CD4-positive, alpha-beta memory T cell (primary cell): ENCODE results near the gene LIPC. TPM values are rescaled to one million over a fixed set of nuclear protein-coding genes. Genes with fewer than 3 reads are reported as not detected.

ENCODE experiments used
- CTCF ChIA-PET: fragments of 350-600 bp; sonication (Branson Sonifier 250); formaldehyde crosslinking; loops from one replicate; lab custom pipeline; 2021; ENCODE audit warnings: inconsistent platforms; ENCODE audit not compliant: partially characterized antibody; lab: Charles Lee
- POLR2A ChIA-PET: fragments of 350-600 bp; sonication (Branson Sonifier 250); formaldehyde crosslinking; loops from one replicate; lab custom pipeline; 2021; ENCODE audit not compliant: partially characterized antibody; lab: Charles Lee
- DNase-seq, 5 donors: peaks; one replicate each; pipeline versions ENCODE4 v3.0.0 to v3.0.0-alpha.2; 2020 to 2022; ENCODE audit warnings: mixed read lengths in 1 of 5
- H3K27ac ChIP-seq: one replicate; pipeline ENCODE4 v1.7.0; 2013; ENCODE audit warnings: low read depth, low read length
- H3K27me3 ChIP-seq: 2 replicates; pipeline ENCODE4 v1.7.0; 2013; ENCODE audit warnings: mild to moderate bottlenecking, low read length, moderate library complexity; ENCODE audit not compliant: insufficient read depth
- H3K36me3 ChIP-seq: 2 replicates; pipeline ENCODE4 v1.7.0; 2013; ENCODE audit warnings: mild to moderate bottlenecking, low read length, moderate library complexity; ENCODE audit not compliant: insufficient read depth
- H3K4me1 ChIP-seq: 2 replicates; pipeline ENCODE4 v1.7.0; 2013; ENCODE audit warnings: mild to moderate bottlenecking, low read length, moderate library complexity; ENCODE audit not compliant: insufficient read depth
- H3K4me3 ChIP-seq, 2 donors: one replicate each; pipeline ENCODE4 v1.7.0; 2013; ENCODE audit warnings: low read length in 2 of 2, mild to moderate bottlenecking in 1 of 2
- H3K9me3 ChIP-seq, 2 donors: one replicate each; pipeline ENCODE4 v1.7.0; 2013; ENCODE audit warnings: low read length in 2 of 2, control low read depth in 1 of 2; ENCODE audit not compliant: control insufficient read depth in 1 of 2
- H3K27ac Mint-ChIP-seq, 7 donors: one replicate each; pipeline ENCODE4 v1.8.0; 2020 to 2021; ENCODE audit warnings: mixed read lengths in 7 of 7, mild to moderate bottlenecking in 6 of 7, inconsistent platforms in 3 of 7, moderate library complexity in 3 of 7
- H3K27me3 Mint-ChIP-seq, 2 donors: one replicate each; pipeline ENCODE4 v1.8.0; 2020 to 2021; ENCODE audit warnings: mixed read lengths in 2 of 2
- H3K36me3 Mint-ChIP-seq, 2 donors: one replicate each; pipeline ENCODE4 v1.8.0; 2020 to 2021; ENCODE audit warnings: mixed read lengths in 2 of 2, inconsistent platforms in 1 of 2, mild to moderate bottlenecking in 1 of 2
- H3K4me1 Mint-ChIP-seq, 4 donors: one replicate each; pipeline ENCODE4 v1.8.0; 2020 to 2021; ENCODE audit warnings: mixed read lengths in 4 of 4, mild to moderate bottlenecking in 1 of 4
- H3K4me3 Mint-ChIP-seq, 8 donors: one replicate each; pipeline ENCODE4 v1.8.0; 2020 to 2021; ENCODE audit warnings: mixed read lengths in 8 of 8, mild to moderate bottlenecking in 7 of 8, moderate library complexity in 6 of 8, inconsistent platforms in 3 of 8
- H3K9me3 Mint-ChIP-seq, 8 donors: one replicate each; pipeline ENCODE4 v1.8.0; 2020 to 2021; ENCODE audit warnings: mixed read lengths in 8 of 8, mild to moderate bottlenecking in 5 of 8, inconsistent platforms in 3 of 8, moderate library complexity in 1 of 8
- intact Hi-C: fragments of 100-400 bp; cut with micrococcal nuclease; formaldehyde crosslinking; loops from one replicate; pipeline ENCODE4 v1.15.1; 2023
- polyA plus RNA-seq, 2 donors: library from polyadenylated mRNA; unstranded; fragments of 300-500 nt; fragmentation: Illumina TruSeq; gene quantifications; one replicate each; pipeline ENCODE4 v1.2.3, GENCODE V29; 2021
- total RNA-seq, 2 experiments: library from RNA; stranded (reverse); gene quantifications; one replicate each; pipeline ENCODE4 v1.2.3, GENCODE V29; 2021

LIPC gene
- total and polyA plus RNA-seq, 4 experiments from 2014 or later = 0.25 to 2.4 (median 0.41) TPM; not detected in 1

DNA sequence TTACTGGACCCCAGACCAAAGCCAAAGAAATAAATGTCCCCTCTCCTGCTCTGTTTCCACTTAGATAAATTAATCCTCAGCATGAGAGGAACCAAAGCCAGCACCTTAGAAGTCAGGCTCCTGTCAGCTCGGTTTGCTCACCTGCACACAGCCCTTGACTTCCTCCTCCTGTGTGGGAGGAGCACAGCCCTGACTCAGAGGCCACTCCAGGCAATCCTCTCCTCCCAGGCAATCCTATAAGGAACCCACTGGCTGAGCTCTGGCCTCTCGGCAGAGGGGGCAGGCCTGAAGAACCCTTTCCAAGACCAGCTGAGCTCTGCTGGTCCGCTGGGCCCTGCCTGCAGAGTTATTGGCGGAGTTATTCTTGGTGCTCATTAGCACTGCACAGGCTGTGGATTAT is 30.8 kb downstream of the LIPC start:
- Histone ChIP-seq H3K4me1 (peaks cover 22% of the 10 kb centered on the region), H3K4me3 (no peak overlapping the region), H3K9me3 (no peaks in the 10 kb centered on the region), H3K27ac (no peak overlapping the region), H3K27me3 (no peaks in the 10 kb centered on the region), H3K36me3 (no peaks in the 10 kb centered on the region)
- ChIA-PET POLR2A (no interaction called here), CTCF (no interaction called here)
- H3K27ac Mint-ChIP-seq = peak overlapping the region in 1 of 7 donors; percentile 19
- H3K4me3 Mint-ChIP-seq = peak overlapping the region in 1 of 8 donors; percentile 13
- no peaks in the 10 kb centered on the region for H3K9me3 Mint-ChIP-seq
- H3K36me3 Mint-ChIP-seq = no peaks in the 10 kb centered on the region
- no peak for DNase-seq
- H3K27me3 Mint-ChIP-seq = peaks cover 1 to 2% of the 10 kb centered on the region in 2 donors
- intact Hi-C loops = no loop called here
- H3K4me1 Mint-ChIP-seq = peaks cover 22 to 33% (median 24%) of the 10 kb centered on the region in 4 donors

DNA sequence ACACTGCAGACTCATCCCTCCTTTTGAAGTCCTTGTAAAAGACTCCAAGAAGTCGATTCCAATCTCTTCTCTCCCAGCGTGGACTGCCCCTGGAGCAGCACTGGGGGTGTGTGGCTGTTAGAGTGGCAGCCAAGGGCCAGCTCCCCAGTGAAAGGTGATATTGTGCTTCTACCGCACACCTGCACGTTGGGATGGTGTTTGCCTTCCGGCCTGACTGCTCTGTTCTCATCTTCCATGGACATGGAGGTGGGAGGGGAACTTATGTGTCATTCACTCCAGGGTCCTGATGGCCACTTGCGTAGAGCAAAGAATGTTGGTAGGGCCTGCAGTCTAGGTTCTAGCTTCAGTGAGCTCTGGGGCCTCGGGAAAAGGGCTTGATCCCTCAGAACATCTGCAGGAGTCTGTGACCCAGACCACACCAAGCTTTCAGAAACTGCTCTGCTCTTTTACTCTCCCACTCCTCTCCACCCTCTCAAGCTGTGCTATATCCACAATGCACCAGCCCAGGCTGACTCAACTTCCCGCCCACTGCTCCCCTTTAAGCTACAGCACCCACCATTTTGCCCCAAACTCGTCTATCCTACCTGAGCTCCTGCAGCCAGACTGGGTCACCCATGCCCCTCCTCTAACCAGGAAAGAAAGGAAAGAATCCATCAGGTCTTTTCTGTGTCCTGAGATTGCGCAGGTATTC is 31.3 kb downstream of the LIPC start:
- no peaks in the 10 kb centered on the region for H3K36me3 Mint-ChIP-seq
- H3K27ac ChIP-seq = no peak overlapping the region
- no peaks in the 10 kb centered on the region for H3K36me3 ChIP-seq
- H3K4me3 ChIP-seq = no peak overlapping the region
- no peak overlapping the region for H3K4me3 Mint-ChIP-seq
- H3K4me1 Mint-ChIP-seq = peaks cover 16 to 27% (median 19%) of the 10 kb centered on the region in 4 donors
- H3K27me3 Mint-ChIP-seq = peaks cover 0 to 2% of the 10 kb centered on the region in 2 donors
- peaks cover 17% of the 10 kb centered on the region for H3K4me1 ChIP-seq
- H3K27ac Mint-ChIP-seq = no peak overlapping the region
- ChIA-PET CTCF (no interaction called here), POLR2A (no interaction called here)
- DNase-seq = no peak
- intact Hi-C loops = no loop called here
- no peaks in the 10 kb centered on the region for H3K9me3 ChIP-seq
- H3K27me3 ChIP-seq = no peaks in the 10 kb centered on the region
- H3K9me3 Mint-ChIP-seq = no peaks in the 10 kb centered on the region

DNA sequence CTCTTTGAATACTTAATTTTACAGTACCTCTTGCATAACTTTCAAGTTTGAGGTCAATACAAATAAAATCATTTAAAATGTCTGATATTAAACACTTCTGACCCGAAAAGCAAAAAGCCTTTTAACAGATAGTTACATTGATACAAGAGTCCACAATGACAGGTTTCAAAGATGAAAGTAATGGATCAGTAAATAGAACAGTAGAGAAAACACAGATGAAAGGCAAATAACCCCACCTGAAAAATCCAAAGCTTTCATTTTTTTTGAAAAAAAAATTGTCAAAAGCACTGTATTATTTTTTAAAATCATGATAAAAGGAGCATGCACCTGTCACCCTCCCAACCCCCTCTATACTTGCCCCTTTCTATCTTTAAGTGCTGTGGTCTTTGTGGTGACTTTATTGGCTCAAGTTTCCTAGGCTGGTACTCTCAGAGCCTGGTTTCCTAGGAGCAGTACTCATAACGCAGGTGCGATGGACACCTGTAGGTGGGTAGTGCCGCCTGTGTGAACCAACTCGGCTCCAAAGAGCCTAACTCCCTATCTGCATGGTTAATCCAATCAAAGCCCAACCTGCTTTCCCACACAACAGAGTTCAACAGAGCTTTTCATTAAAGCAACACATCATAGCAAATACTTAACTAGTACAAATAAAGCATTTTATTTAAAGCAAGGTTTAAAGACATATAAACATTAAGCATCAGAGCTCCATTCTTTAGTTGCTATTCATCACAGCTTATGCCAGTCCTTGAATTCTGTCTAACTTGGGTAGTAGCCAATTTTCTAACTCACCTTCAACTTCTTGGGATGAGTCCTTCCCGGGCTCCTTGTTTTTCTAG is 32.2 kb downstream of the LIPC start:
- Mint-ChIP-seq H3K27ac (peak overlapping the region in 1 of 7 donors; percentile 19), H3K4me1 (peaks cover 9 to 18% (median 11%) of the 10 kb centered on the region in 4 donors), H3K36me3 (no peaks in the 10 kb centered on the region), H3K9me3 (no peaks in the 10 kb centered on the region), H3K4me3 (no peak overlapping the region), H3K27me3 (peaks cover 0 to 2% of the 10 kb centered on the region in 2 donors)
- no peak overlapping the region for H3K27ac ChIP-seq
- no peaks in the 10 kb centered on the region for H3K27me3 ChIP-seq
- ChIA-PET POLR2A (no interaction called here), CTCF (no interaction called here)
- no peaks in the 10 kb centered on the region for H3K36me3 ChIP-seq
- no peaks in the 10 kb centered on the region for H3K9me3 ChIP-seq
- no peak for DNase-seq
- peaks cover 7% of the 10 kb centered on the region for H3K4me1 ChIP-seq
- no peak overlapping the region for H3K4me3 ChIP-seq
- intact Hi-C loops = no loop called here

DNA sequence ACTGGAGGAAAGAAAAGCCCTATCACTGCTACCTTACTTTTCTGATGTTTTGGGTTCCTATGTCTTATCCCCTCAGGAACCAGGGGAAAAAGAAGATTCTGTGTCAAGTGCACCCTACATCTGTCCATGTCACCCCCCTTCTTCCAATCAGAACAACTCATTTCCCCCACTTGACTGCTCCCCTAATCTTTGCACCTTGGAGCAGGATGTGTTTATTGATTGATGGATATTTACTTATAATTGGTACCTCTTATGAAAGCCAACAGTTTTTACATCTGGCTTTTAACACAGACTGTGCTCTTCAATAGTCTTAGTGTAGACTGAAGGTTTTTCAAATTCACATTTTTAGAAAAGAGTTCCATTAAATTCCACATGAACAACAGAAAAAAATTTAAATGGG is 33.3 kb downstream of the LIPC start:
- Histone ChIP-seq H3K4me3 (no peak overlapping the region), H3K9me3 (no peaks in the 10 kb centered on the region), H3K4me1 (no peaks in the 10 kb centered on the region), H3K27ac (no peak overlapping the region), H3K36me3 (no peaks in the 10 kb centered on the region), H3K27me3 (no peaks in the 10 kb centered on the region)
- Mint-ChIP-seq H3K27ac (no peak overlapping the region), H3K4me1 (peaks cover 6 to 12% (median 9%) of the 10 kb centered on the region in 4 donors), H3K36me3 (no peaks in the 10 kb centered on the region), H3K9me3 (no peaks in the 10 kb centered on the region), H3K4me3 (no peak overlapping the region), H3K27me3 (peaks cover 0 to 2% of the 10 kb centered on the region in 2 donors)
- no peak for DNase-seq
- CTCF ChIA-PET = no interaction called here
- intact Hi-C loops = no loop called here
- POLR2A ChIA-PET = no interaction called here

DNA sequence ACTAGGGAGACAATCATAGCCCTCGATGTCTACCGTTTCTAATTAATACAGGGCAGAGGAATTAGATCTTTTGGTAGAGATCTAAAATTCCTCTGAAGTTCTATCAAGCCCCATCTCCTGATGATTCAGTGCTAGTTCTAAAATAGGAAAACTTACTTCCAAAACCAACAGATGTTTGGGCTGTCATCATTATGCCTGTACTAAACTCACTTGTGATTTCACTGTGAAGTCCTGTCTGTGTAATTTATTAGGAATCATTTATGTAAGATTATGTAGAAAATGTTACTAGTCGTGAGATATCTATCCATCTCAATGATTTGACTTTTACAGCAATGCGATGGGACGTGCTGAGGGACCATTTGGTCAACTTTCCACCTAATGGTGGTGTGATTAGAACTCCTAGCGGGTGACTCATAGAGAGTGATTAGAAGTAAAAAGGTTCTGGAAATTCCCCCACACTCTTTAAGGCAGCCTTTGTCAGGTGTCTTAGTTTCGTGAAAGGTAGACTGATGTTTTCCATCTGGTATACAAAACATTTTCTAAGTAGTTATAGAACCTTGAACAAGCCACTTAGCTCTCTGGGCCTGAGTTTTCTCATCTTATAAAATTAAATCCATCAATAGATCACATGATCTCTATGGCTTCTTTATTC is 34.2 kb downstream of the LIPC start:
- H3K4me3 Mint-ChIP-seq = no peak overlapping the region
- peaks cover 0 to 2% of the 10 kb centered on the region in 2 donors for H3K27me3 Mint-ChIP-seq
- no peaks in the 10 kb centered on the region for H3K9me3 ChIP-seq
- no peaks in the 10 kb centered on the region for H3K4me1 ChIP-seq
- H3K27ac Mint-ChIP-seq = no peak overlapping the region
- no peaks in the 10 kb centered on the region for H3K36me3 Mint-ChIP-seq
- H3K27ac ChIP-seq = no peak overlapping the region
- no peaks in the 10 kb centered on the region for H3K36me3 ChIP-seq
- H3K4me3 ChIP-seq = no peak overlapping the region
- DNase-seq = no peak
- POLR2A ChIA-PET = no interaction called here
- intact Hi-C loops = no loop called here
- CTCF ChIA-PET = no interaction called here
- no peaks in the 10 kb centered on the region for H3K27me3 ChIP-seq
- H3K9me3 Mint-ChIP-seq = no peaks in the 10 kb centered on the region
- peaks cover 6 to 13% (median 11%) of the 10 kb centered on the region in 4 donors for H3K4me1 Mint-ChIP-seq

DNA sequence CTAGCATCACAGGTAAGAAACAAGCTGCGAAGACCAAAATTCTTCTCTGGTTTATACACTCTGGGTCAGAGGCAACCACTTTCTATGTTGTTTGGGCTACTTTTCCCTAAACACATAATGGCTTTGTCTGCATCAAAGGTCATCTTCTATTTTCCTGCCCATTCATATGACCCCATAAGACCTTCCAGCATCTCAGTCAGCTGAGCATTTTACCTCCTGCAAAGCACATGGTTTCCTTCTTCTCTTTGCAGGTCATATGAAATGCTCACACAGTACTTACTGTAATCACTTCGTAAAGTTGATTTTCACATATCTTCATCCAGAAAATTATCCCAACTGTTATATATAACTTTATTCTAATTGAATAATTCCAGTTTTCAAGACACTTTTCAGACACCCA is 34.8 kb downstream of the LIPC start:
- no peak overlapping the region for H3K27ac ChIP-seq
- Mint-ChIP-seq H3K36me3 (no peaks in the 10 kb centered on the region), H3K9me3 (no peaks in the 10 kb centered on the region), H3K4me3 (peak overlapping the region in 1 of 8 donors; percentile 28), H3K4me1 (peaks cover 6 to 13% (median 11%) of the 10 kb centered on the region in 4 donors), H3K27me3 (peaks cover 0 to 2% of the 10 kb centered on the region in 2 donors), H3K27ac (no peak overlapping the region)
- no peak overlapping the region for H3K4me3 ChIP-seq
- no peaks in the 10 kb centered on the region for H3K36me3 ChIP-seq
- intact Hi-C loops = no loop called here
- no peaks in the 10 kb centered on the region for H3K9me3 ChIP-seq
- no peak for DNase-seq
- POLR2A ChIA-PET = no interaction called here
- no peaks in the 10 kb centered on the region for H3K27me3 ChIP-seq
- CTCF ChIA-PET = no interaction called here
- H3K4me1 ChIP-seq = no peaks in the 10 kb centered on the region

DNA sequence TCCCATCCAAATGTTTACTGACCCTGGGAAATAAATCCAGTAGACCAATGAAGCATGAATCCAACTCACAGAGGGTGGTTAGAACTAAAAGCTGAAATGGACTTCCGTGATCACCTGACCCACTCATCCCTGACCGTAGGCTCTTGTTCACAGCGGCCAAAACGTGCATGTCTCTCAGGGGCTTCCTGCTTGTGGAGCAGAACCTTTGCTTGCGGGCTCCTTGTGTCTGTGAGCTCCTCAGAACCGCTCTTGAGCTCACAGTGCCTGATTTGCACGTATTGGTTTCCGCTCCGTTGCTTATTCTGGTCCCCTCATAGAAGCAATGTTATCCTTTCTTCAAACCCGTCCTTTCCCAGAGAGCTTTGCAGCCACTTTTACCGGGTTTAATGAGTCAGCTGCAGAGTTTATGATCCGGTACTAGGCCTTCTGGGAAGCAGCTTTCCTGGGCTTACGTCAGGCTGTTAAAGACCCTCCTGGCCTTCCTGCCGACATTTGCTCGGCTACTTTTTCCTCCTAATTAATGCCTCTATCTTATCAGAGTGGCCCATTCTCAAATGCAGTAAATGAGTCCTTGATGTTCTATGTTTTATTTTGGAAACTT is 35.4 kb downstream of the LIPC start:
- Histone ChIP-seq H3K27ac (no peak overlapping the region), H3K9me3 (no peaks in the 10 kb centered on the region), H3K27me3 (no peaks in the 10 kb centered on the region), H3K4me1 (peaks cover 3% of the 10 kb centered on the region), H3K36me3 (no peaks in the 10 kb centered on the region), H3K4me3 (no peak overlapping the region)
- H3K9me3 Mint-ChIP-seq = no peaks in the 10 kb centered on the region
- ChIA-PET CTCF (interaction anchor here (0.9 kb wide), 1 partner anchor 23 kb away, joined by 3 read pairs; no protein-coding TSS in a partner anchor), POLR2A (no interaction called here)
- intact Hi-C loops = no loop called here
- H3K36me3 Mint-ChIP-seq = no peaks in the 10 kb centered on the region
- DNase-seq = no peak
- no peak overlapping the region for H3K4me3 Mint-ChIP-seq
- H3K27me3 Mint-ChIP-seq = peaks cover 0 to 2% of the 10 kb centered on the region in 2 donors
- H3K4me1 Mint-ChIP-seq = peaks cover 4 to 13% (median 11%) of the 10 kb centered on the region in 4 donors
- H3K27ac Mint-ChIP-seq = no peak overlapping the region
